Measurements from ENCODE around the gene SBNO2.

GRCh38 chr19:1085053-1085658 is 88.9 kb downstream of the SBNO2 start:
- no peak for TF ChIP-seq POLR2A (IDR thresholded peaks at IDR 0.05)
- no peak for TF ChIP-seq POLR2AphosphoS5 (IDR thresholded peaks at IDR 0.05)
- no peak for TF ChIP-seq CTCF (IDR thresholded peaks at IDR 0.05)

All from gastroesophageal sphincter (tissue), 3 donors.